CD14-positive monocyte (primary cell): ENCODE results near the gene OAT. TPM values are rescaled to one million over a fixed set of nuclear protein-coding genes. Genes with fewer than 3 reads are reported as not detected.

ENCODE experiments used
- DNase-seq, 3 donors: peaks; one replicate each; pipeline ENCODE4 v3.0.0-alpha.2; 2011 to 2022
- H2AFZ ChIP-seq: 2 replicates; pipeline ENCODE4 v1.6.0; 2012; ENCODE audit warnings: mild to moderate bottlenecking, low read depth, low read length, inconsistent platforms; ENCODE audit not compliant: insufficient read depth, poor library complexity, severe bottlenecking
- H3K27ac ChIP-seq, 2 donors: 1 replicate in 1 of 2; 2 replicates in 1 of 2; pipeline ENCODE4 v1.5.1; 2012 to 2013; ENCODE audit warnings: low read length in 2 of 2, control low read depth in 1 of 2, inconsistent platforms in 1 of 2, low read depth in 1 of 2, mild to moderate bottlenecking in 1 of 2
- H3K27me3 ChIP-seq, 2 donors: one replicate each; pipeline versions ENCODE4 v1.6.0 to v1.6.1; 2011 to 2013; ENCODE audit warnings: low read length in 2 of 2; ENCODE audit not compliant: control insufficient read depth in 2 of 2, insufficient read depth in 2 of 2
- H3K36me3 ChIP-seq, 2 donors: replicated peaks in 1 of 2; 1 replicate in 1 of 2; 2 replicates in 1 of 2; pipeline versions ENCODE4 v1.5.1 to v1.6.1; 2012 to 2013; ENCODE audit warnings: low read length in 2 of 2, control low read depth in 1 of 2, inconsistent platforms in 1 of 2, mild to moderate bottlenecking in 1 of 2; ENCODE audit not compliant: insufficient read depth in 2 of 2, control insufficient read depth in 1 of 2
- H3K4me1 ChIP-seq, 2 donors: 1 replicate in 1 of 2; 2 replicates in 1 of 2; pipeline versions ENCODE4 v1.5.1 to v1.6.1; 2012 to 2013; ENCODE audit warnings: low read length in 2 of 2, control low read depth in 1 of 2, inconsistent platforms in 1 of 2, mild to moderate bottlenecking in 1 of 2, moderate library complexity in 1 of 2; ENCODE audit not compliant: insufficient read depth in 2 of 2, control insufficient read depth in 1 of 2
- H3K4me2 ChIP-seq: replicated peaks from 2 replicates; pipeline ENCODE3; 2012; ENCODE audit warnings: low read length, moderate library complexity, mild to moderate bottlenecking; ENCODE audit not compliant: poor library complexity, severe bottlenecking; ENCODE audit errors: extremely low read depth
- H3K4me3 ChIP-seq, 3 experiments: fragments of 200-600 bp in 1 of 3; sonication (generic) in 1 of 3; replicated peaks in 1 of 3; 1 replicate in 2 of 3; 2 replicates in 1 of 3; pipeline ENCODE4 v1.5.1; 2011 to 2013; ENCODE audit warnings: low read length in 3 of 3, mild to moderate bottlenecking in 3 of 3, control low read depth in 2 of 3, low read depth in 2 of 3, inconsistent platforms in 1 of 3, moderate library complexity in 1 of 3
- H3K79me2 ChIP-seq: 2 replicates; pipeline ENCODE4 v1.6.0; 2012; ENCODE audit warnings: mild to moderate bottlenecking, control low read depth, inconsistent platforms, low read length, moderate library complexity; ENCODE audit not compliant: insufficient read depth
- H3K9ac ChIP-seq: 2 replicates; pipeline ENCODE4 v1.6.0; 2017; ENCODE audit warnings: low read length, mild to moderate bottlenecking; ENCODE audit not compliant: insufficient read depth, poor library complexity, severe bottlenecking
- H3K9me3 ChIP-seq, 2 donors: replicated peaks in 1 of 2; 1 replicate in 1 of 2; 2 replicates in 1 of 2; pipeline versions ENCODE4 v1.5.1 to v1.6.1; 2012 to 2013; ENCODE audit warnings: low read length in 2 of 2, control low read depth in 1 of 2; ENCODE audit not compliant: control insufficient read depth in 1 of 2, insufficient read depth in 1 of 2
- H4K20me1 ChIP-seq: 2 replicates; pipeline ENCODE4 v1.6.0; 2012; ENCODE audit warnings: mild to moderate bottlenecking, low read length, control low read depth, moderate library complexity; ENCODE audit not compliant: insufficient read depth
- H3K27ac Mint-ChIP-seq, 7 donors: one replicate each; pipeline ENCODE4 v1.8.0; 2020; ENCODE audit warnings: mild to moderate bottlenecking in 7 of 7, mixed read lengths in 7 of 7, moderate library complexity in 6 of 7, inconsistent platforms in 2 of 7
- H3K27me3 Mint-ChIP-seq, 3 donors: one replicate each; pipeline ENCODE4 v1.8.0; 2021 to 2022; ENCODE audit warnings: low read depth in 3 of 3, mild to moderate bottlenecking in 3 of 3, mixed read lengths in 3 of 3, moderate library complexity in 3 of 3, inconsistent platforms in 1 of 3
- H3K36me3 Mint-ChIP-seq, 2 donors: one replicate each; pipeline ENCODE4 v1.8.0; 2020; ENCODE audit warnings: mixed read lengths in 2 of 2, inconsistent platforms in 1 of 2, mild to moderate bottlenecking in 1 of 2
- H3K4me1 Mint-ChIP-seq: one replicate; pipeline ENCODE4 v1.8.0; 2020; ENCODE audit warnings: mild to moderate bottlenecking, mixed read lengths
- H3K4me3 Mint-ChIP-seq, 2 donors: one replicate each; pipeline ENCODE4 v1.8.0; 2020; ENCODE audit warnings: mild to moderate bottlenecking in 2 of 2, mixed read lengths in 2 of 2, moderate library complexity in 1 of 2
- H3K9me3 Mint-ChIP-seq, 7 donors: one replicate each; pipeline ENCODE4 v1.8.0; 2020 to 2022; ENCODE audit warnings: mixed read lengths in 7 of 7, mild to moderate bottlenecking in 6 of 7, moderate library complexity in 6 of 7, inconsistent platforms in 2 of 7
- CTCF ChIP-seq: fragments of 200-600 bp; IDR thresholded peaks from one replicate; pipeline ENCODE4 v1.8.0; 2022; ENCODE audit warnings: antibody characterized with exemption, mild to moderate bottlenecking
- WGBS: methylation state at CpG from one replicate; pipeline ENCODE4 v1.1.5; 2013; ENCODE audit warnings: missing lambda C conversion rate; ENCODE audit not compliant: insufficient coverage; 5-methylcytosine and 5-hydroxymethylcytosine counted together
- intact Hi-C, 2 donors: fragments of 100-400 bp; cut with micrococcal nuclease; formaldehyde crosslinking; loops; one replicate each; pipeline versions ENCODE4 v1.15.0 to v1.15.1; 2023
- polyA plus RNA-seq, 3 donors: library from polyadenylated mRNA; depleted of rRNA in 1 of 3; unstranded in 2 of 3; stranded (reverse) in 1 of 3; fragments of 300-500 nt in 2 of 3; fragments of >200 nt in 1 of 3; fragmentation: Illumina TruSeq in 2 of 3; gene quantifications; 1 replicate in 2 of 3; 2 replicates in 1 of 3; pipeline ENCODE4 v1.2.3, GENCODE V29; 2012 to 2021

The OAT gene
- polyA plus RNA-seq, 3 donors: 83.5 to 89.6 (median 87.3) TPM

- intact Hi-C loops: no loop called here
- H3K27me3 Mint-ChIP-seq: peaks cover 38 to 61% (median 56%) of the 10 kb centered on the region in 3 donors
These were observed 40.5 kb downstream of the OAT start for GRCh38 chr10:124378271-124378670.

GRCh38 chr10:124377101-124377500 is 41.6 kb downstream of the OAT start:
- Mint-ChIP-seq H3K27ac (no peak overlapping the region), H3K4me1 (peaks cover 7% of the 10 kb centered on the region), H3K4me3 (no peak overlapping the region), H3K36me3 (peaks cover 0 to 6% of the 10 kb centered on the region in 2 donors), H3K9me3 (peaks cover 0 to 9% (median 0%) of the 10 kb centered on the region in 7 donors), H3K27me3 (peaks cover 34 to 52% (median 49%) of the 10 kb centered on the region in 3 donors)
- no peak overlapping the region for H3K27ac ChIP-seq
- 100% methylated on average over 4 of the region's 8 CpGs for WGBS
- H3K4me2 ChIP-seq: no peak overlapping the region
- peaks cover 3 to 7% of the 10 kb centered on the region in 2 donors for H3K4me1 ChIP-seq
- H3K9ac ChIP-seq: no peak overlapping the region
- no peak overlapping the region for H2AFZ ChIP-seq
- no peaks in the 10 kb centered on the region for H3K79me2 ChIP-seq
- H3K27me3 ChIP-seq: peaks cover 20 to 34% of the 10 kb centered on the region in 2 donors
- no peaks in the 10 kb centered on the region for H3K36me3 ChIP-seq
- no peak for DNase-seq
- TF ChIP-seq CTCF: no peak
- no peaks in the 10 kb centered on the region for H3K9me3 ChIP-seq
- H4K20me1 ChIP-seq: no peaks in the 10 kb centered on the region
- H3K4me3 ChIP-seq: no peak overlapping the region
- intact Hi-C loops: no loop called here

More at GRCh38 chr10:124378271-124378670, 40.5 kb downstream of the OAT start:
- peaks cover 0 to 9% (median 0%) of the 10 kb centered on the region in 7 donors for H3K9me3 Mint-ChIP-seq
- Histone ChIP-seq H3K27ac (no peak overlapping the region), H3K27me3 (peaks cover 20 to 40% of the 10 kb centered on the region in 2 donors), H3K79me2 (no peaks in the 10 kb centered on the region), H3K4me1 (peaks cover 3 to 7% of the 10 kb centered on the region in 2 donors), H3K4me2 (no peak overlapping the region), H3K9ac (no peak overlapping the region), H3K4me3 (no peak overlapping the region), H4K20me1 (no peaks in the 10 kb centered on the region), H2AFZ (no peak overlapping the region), H3K9me3 (no peaks in the 10 kb centered on the region), H3K36me3 (no peaks in the 10 kb centered on the region)
- DNase-seq: no peak
- peaks cover 7% of the 10 kb centered on the region for H3K4me1 Mint-ChIP-seq
- H3K27ac Mint-ChIP-seq: no peak overlapping the region
- 95% methylated on average over 5 of the region's 7 CpGs for WGBS
- H3K36me3 Mint-ChIP-seq: peaks cover 0 to 6% of the 10 kb centered on the region in 2 donors
- TF ChIP-seq CTCF: no peak
- no peak overlapping the region for H3K4me3 Mint-ChIP-seq
